GM21381 (cell line): ENCODE measurements around the gene KLRF2.
A peak's percentile ranks its signal among the peaks of the same experiment; 100 is the strongest.
"Not testable (repeated sequence)": the region's sequence is repeated elsewhere in the genome, so short reads cannot be mapped to it uniquely, and the experiment has no call there.

ENCODE experiments used
- ATAC-seq: cut with Tn5 transposase; IDR thresholded peaks from one replicate; pipeline ENCODE4 v1.9.1; 2021; ENCODE audit warnings: mild to moderate bottlenecking, moderate library complexity; ENCODE audit not compliant: unreplicated experiment

Gene KLRF2

GRCh38 chr12:9881246-9881645 lies at the start of gene KLRF2:
KLRF2 (plus strand) TSS chr12:9881489; CDS start chr12:9881596, 107 bp downstream.
- ATAC-seq = no peak

DNA sequence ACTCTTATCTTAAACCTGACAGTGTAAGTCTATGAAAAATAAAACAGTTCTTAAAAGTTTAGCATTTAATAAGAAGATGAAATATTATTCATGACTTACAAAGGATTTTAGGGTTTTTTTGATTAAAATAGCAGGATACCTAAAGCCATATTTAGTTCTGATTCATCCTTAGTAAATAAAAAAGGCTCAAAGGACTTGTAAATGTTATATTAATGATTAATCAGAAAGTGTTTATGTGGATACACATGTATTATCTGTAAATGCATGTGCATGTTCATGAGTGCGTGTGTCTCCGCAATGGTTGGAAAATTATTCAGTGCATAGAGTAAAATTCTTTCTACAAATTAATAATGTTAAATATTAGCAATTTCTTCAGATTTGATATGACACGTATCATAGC lies 49.6 kb upstream of the KLRF2 start:
- no peak for ATAC-seq

- no peak for ATAC-seq
Measured at GRCh38 chr12:9843407-9843806, 37.9 kb upstream of the KLRF2 start.

DNA sequence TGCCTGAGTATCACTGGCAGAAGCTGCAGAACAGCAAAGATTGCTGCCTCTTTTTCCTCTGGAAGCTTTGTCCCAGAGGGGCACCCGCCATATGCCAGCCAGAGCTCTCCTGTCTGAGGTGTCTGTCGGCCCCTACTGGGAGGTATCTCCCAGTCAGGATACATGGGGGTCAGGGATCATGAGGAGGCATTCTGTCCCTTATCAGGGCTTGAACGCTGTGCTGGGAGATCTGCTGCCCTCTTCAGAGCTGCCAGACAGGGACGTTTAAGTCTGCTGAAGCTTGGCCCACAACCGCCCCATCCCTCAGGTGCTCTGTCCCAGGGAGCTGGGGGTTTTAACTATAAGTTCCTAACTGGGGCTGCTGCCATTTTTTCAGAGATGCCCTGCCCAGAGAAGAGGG lies 32.4 kb upstream of the KLRF2 start:
- ATAC-seq = no peak

GRCh38 chr12:9851050-9851449 lies 30.2 kb upstream of the KLRF2 start:
- ATAC-seq = no peak

- no peak for ATAC-seq
Measured at GRCh38 chr12:9851927-9852326, 29.4 kb upstream of the KLRF2 start.

DNA sequence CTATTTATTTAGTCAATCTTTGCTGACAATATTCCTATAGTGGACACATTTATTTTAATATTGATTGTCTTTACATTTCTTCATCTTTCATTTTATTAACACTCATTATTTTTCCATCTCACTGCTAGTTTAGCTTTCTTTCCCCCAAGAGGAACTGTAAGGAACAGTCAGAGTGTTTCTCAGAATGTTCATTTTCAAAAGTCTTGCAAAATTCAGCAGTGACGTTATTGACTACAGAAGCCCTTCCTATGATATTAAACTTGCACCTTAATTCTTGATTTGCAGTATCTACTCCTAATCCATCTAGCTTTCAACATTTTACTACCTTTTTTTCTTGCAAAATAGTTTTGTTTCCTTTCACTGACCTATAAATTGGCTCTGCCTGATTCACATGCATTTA lies 25.1 kb upstream of the KLRF2 start:
- no peak for ATAC-seq

DNA sequence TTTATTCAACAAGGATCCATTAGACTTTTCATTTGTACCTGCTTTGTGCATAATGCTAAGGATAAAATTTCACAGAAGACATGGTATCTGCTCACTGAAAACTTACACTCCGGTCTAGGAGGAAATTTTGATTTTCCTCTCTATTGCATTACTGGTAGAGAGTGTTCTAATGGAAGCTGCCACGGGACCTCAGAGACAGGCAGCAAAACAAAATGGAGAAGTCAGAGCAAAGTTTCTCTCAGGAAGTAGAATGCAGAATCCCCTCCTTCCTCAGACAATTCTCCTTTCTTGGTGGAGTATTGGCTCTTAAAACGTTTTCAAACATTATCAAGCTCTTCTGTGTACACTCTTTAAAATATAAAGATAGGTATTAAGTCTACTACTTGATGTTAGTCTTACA lies 24.4 kb upstream of the KLRF2 start:
- ATAC-seq = no peak

GRCh38 chr12:9858135-9858534 lies 23.2 kb upstream of the KLRF2 start:
- ATAC-seq = no peak

DNA sequence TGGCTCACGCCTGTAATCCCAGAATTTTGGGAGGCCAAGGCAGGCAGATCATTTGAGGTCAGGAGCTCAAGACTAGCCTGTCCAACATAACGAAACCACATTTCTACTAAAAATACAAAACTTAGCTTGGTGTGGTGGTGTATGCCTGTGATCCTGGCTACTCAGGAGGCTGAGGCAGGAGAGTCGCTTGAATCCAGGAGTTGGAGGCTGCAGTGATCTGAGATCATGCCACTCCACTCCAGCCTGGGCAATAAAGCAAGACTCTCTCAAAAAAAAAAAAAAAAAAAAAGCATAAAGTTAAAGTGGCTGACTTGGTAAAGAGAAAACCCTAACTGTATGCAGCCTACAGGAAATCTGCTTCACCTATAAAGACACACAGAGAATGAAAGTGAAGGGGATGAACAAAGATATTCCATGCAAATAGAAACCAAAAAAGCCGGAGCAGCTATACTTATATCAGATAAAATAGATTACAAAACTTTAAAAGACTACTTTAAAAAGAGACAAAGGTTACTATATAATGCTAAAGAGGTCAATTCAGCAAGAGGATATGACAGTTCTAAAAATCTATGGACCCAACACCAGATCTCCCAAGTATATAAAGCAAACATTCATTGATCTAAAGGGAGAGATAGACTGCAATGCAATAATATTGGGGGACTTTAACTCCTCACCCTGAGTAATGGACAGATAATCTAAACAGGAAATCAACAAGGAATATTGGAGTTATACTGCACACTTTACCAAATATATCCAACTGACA lies 16.2 kb upstream of the KLRF2 start:
- no peak for ATAC-seq

- ATAC-seq = no peak
Measured at GRCh38 chr12:9866860-9867269, 14.4 kb upstream of the KLRF2 start.

DNA sequence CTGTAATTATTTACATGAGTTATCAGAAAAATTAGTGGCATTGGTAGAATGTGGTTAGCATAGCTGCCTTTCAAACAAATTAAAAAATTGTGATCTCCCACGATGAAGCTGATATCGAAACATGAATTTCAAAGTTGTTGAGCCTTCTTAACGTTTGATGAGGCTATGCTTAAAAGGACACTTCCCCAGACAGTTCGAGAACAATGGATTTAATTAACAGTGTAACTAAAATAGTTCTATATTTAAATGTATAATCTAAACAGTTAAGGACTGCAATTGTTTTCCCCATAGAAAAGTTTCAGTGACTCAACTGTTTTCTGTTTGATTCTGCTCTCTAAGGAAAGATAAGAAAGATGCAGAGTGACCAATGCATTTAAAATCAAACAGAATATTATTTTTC lies 13.8 kb upstream of the KLRF2 start:
- no peak for ATAC-seq

- ATAC-seq = no peak
Measured at GRCh38 chr12:9868311-9868801, 12.9 kb upstream of the KLRF2 start.

- ATAC-seq = no peak
Measured at GRCh38 chr12:9868951-9869306, 12.4 kb upstream of the KLRF2 start.

GRCh38 chr12:9869307-9870161 lies 11.8 kb upstream of the KLRF2 start, which contains the start of gene CLEC2B:
CLEC2B (minus strand) TSS chr12:9869354.
- peak; percentile 57 for ATAC-seq

DNA sequence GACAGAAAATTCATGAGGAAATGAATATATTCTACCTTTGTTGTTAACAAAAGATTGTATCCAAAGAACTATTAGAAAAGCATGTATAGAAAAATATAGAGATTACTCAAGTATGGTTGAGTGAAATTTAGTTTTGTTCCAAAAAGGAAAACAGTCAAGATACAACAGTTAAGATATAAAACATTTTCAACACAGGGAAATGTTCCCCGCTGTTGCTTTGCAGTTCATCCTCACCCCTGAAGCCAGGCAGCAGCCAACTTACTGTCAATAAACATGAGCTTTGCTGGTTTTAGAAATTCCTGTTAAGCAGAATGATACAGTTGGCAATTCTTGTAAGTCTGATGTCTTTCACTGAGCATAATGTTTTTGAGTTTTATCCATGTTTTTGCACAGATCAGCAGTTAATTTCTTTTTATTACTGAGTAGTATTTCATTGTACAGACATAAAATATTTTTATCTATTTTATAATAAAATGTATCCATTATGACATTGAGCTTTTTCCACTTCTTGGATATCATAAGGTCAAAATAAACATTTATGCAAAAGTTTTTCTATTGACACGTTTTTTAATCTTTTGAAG lies 10.9 kb upstream of the KLRF2 start:
- no peak for ATAC-seq

DNA sequence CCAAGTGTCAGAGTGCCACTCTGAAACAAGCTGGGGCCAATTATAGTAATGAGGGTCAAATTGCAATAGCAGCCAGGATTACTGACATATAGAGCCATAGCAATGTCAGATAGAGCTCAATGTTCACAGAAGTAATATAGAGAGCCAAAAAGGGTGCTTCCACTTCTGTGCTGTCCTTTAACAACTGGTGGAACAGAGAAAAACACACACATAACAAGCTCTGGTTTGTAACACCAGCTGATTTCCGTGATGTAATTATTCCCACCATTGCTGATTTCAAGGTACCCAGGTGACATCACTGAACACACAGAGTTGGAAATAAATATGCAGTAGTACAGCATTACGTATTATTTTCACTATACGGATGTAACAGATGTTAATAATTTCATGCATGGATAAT lies 9.1 kb upstream of the KLRF2 start:
- ATAC-seq = no peak

- ATAC-seq = no peak
Measured at GRCh38 chr12:9872742-9873141, 8.5 kb upstream of the KLRF2 start.

GRCh38 chr12:9876120-9876519 lies 5.2 kb upstream of the KLRF2 start:
- ATAC-seq = not testable (repeated sequence)

DNA sequence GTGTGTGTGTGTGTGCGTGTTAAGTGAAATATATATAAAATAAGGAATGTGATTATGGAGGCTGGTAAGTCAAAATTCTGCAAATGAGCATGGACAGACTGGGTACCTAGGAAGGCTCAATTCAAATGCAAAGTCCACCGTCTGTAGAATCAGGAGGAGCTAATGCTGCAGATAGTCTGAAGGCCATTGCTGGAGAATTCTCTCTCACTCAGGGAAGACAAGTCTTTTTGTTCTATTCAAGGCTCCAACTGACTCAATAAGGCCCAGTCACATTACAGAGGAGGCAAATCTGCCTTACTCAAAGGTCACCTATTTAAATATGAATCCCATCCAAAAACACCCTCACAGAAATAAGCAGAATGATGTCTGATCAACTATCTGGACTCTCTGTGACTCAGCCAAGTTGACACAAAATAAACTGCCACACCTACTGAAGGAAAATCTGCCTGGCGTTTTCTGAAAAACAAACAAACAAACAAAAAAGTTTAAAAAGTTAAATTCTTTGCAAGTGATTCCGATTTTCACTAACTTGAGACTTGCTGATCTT lies 684 bp upstream of the KLRF2 start:
- no peak for ATAC-seq

- no peak for ATAC-seq
Measured at GRCh38 chr12:9881988-9882387, 699 bp downstream of the KLRF2 start.
